MM.1S (cell line): ENCODE results near the gene SLU7.

Source experiments
- DNase-seq: peaks from one replicate; pipeline ENCODE4 v3.0.0-alpha.2; 2015
- H2AFZ ChIP-seq: fragments of 300-600 bp; sonication (generic); 2 replicates; pipeline ENCODE4 v1.6.0; 2016; ENCODE audit warnings: antibody characterized with exemption, low read length
- H3F3A ChIP-seq: fragments of 300-600 bp; sonication (generic); 2 replicates; pipeline ENCODE4 v1.6.1; 2016; ENCODE audit warnings: mild to moderate bottlenecking, antibody characterized with exemption, low read length, moderate library complexity, mixed read lengths; ENCODE audit not compliant: insufficient read depth
- H3K27ac ChIP-seq: fragments of 300-600 bp; sonication (generic); 2 replicates; pipeline ENCODE4 v1.5.1; 2016; ENCODE audit warnings: mild to moderate bottlenecking, low read length
- H3K27me3 ChIP-seq: fragments of 300-600 bp; sonication (generic); replicated peaks from 2 replicates; pipeline ENCODE4 v1.6.0; 2016; ENCODE audit warnings: low read length; ENCODE audit not compliant: insufficient read depth
- H3K36me3 ChIP-seq: fragments of 300-600 bp; sonication (generic); replicated peaks from 2 replicates; pipeline ENCODE4 v1.6.1; 2016; ENCODE audit warnings: mild to moderate bottlenecking, low read length, mixed read lengths; ENCODE audit not compliant: insufficient read depth
- H3K4me1 ChIP-seq: fragments of 300-600 bp; sonication (generic); 2 replicates; pipeline ENCODE4 v1.6.1; 2016; ENCODE audit warnings: low read length, mixed read lengths
- H3K4me2 ChIP-seq: fragments of 300-600 bp; sonication (generic); 2 replicates; pipeline ENCODE4 v1.6.0; 2016; ENCODE audit warnings: low read depth, low read length
- H3K4me3 ChIP-seq: fragments of 300-600 bp; sonication (generic); 2 replicates; pipeline ENCODE4 v1.5.1; 2016; ENCODE audit warnings: low read length, mixed read lengths
- H3K79me2 ChIP-seq: fragments of 300-600 bp; sonication (generic); 2 replicates; pipeline ENCODE4 v1.6.1; 2016; ENCODE audit warnings: mixed run types, low read length, mixed read lengths
- H3K9ac ChIP-seq: fragments of 300-600 bp; sonication (generic); 2 replicates; pipeline ENCODE4 v1.6.1; 2016; ENCODE audit warnings: low read length, mixed read lengths
- H3K9me2 ChIP-seq: fragments of 300-600 bp; sonication (generic); replicated peaks from 2 replicates; pipeline ENCODE4 v1.6.1; 2016; ENCODE audit warnings: mild to moderate bottlenecking, low read length, mixed read lengths; ENCODE audit not compliant: insufficient read depth
- H3K9me3 ChIP-seq: fragments of 300-600 bp; sonication (generic); replicated peaks from 2 replicates; pipeline ENCODE4 v1.6.1; 2016; ENCODE audit warnings: mild to moderate bottlenecking, low read length, mixed read lengths; ENCODE audit not compliant: insufficient read depth
- H4K20me1 ChIP-seq: fragments of 300-600 bp; sonication (generic); 2 replicates; pipeline ENCODE4 v1.6.1; 2016; ENCODE audit warnings: mild to moderate bottlenecking, low read length, moderate library complexity, mixed read lengths; ENCODE audit not compliant: insufficient read depth
- EZH2 ChIP-seq: fragments of 300-600 bp; sonication (generic); optimal IDR thresholded peaks from 2 replicates; pipeline ENCODE3; 2017; ENCODE audit warnings: low read depth, mild to moderate bottlenecking, antibody characterized with exemption, low read length, mixed read lengths
- EZH2phosphoT487 ChIP-seq: fragments of 300-600 bp; sonication (generic); IDR thresholded peaks from 2 replicates; pipeline ENCODE4 v1.6.1; 2018; ENCODE audit warnings: antibody characterized with exemption, low read length
- TF ChIP-seq, protein P1 (sequence below): fragments of 300-600 bp; sonication (generic); IDR thresholded peaks from 2 replicates; pipeline ENCODE4 v1.5.1; 2016; ENCODE audit warnings: antibody characterized with exemption, low read length, mixed read lengths

SLU7 gene

DNA sequence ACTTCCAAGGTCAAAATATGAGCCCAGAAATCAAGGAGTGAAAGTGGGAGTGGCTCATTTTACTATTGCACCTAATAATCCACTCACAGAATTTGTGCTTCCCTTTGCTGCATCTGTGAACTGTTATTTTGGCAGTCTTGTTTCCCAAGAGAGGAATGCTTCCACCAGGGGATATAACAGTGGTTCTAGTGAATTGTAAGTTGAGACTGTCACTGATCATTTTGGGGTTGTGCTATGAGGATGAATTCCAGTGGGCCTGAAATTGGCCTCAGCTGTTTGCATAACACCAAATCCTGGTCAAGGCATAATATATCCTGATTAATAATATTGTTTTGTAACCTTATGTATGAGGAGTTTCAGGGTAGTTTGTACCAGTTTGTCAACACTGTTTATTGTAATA lies 33.4 kb downstream of the SLU7 start:
- Histone ChIP-seq H3K79me2 (no peaks in the 10 kb centered on the region), H3K4me2 (no peak overlapping the region)
- TF ChIP-seq, protein P1, sequence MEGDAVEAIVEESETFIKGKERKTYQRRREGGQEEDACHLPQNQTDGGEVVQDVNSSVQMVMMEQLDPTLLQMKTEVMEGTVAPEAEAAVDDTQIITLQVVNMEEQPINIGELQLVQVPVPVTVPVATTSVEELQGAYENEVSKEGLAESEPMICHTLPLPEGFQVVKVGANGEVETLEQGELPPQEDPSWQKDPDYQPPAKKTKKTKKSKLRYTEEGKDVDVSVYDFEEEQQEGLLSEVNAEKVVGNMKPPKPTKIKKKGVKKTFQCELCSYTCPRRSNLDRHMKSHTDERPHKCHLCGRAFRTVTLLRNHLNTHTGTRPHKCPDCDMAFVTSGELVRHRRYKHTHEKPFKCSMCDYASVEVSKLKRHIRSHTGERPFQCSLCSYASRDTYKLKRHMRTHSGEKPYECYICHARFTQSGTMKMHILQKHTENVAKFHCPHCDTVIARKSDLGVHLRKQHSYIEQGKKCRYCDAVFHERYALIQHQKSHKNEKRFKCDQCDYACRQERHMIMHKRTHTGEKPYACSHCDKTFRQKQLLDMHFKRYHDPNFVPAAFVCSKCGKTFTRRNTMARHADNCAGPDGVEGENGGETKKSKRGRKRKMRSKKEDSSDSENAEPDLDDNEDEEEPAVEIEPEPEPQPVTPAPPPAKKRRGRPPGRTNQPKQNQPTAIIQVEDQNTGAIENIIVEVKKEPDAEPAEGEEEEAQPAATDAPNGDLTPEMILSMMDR, result no peak
- TF ChIP-seq EZH2phosphoT487, result no peak
- TF ChIP-seq EZH2, result no peak

DNA sequence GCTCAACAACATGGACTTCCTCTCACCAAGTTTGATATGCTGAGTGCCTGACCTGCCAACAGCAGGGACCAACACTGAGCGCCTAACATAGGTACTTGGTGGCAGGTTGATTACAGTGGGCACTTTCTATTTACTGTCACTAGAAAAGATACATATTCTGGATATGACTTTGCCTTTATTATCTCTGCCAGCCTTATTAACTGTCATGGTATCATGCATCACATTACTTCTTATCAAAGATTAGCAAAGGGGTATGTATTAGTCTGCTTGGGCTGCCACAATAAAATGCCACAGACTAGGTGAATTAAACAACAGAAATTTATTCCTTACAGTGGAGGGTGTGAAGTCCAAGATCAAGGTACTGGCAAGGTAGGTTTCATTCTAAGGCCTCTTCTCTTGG lies 34.2 kb downstream of the SLU7 start:
- no peaks in the 10 kb centered on the region for H3K9me2 ChIP-seq
- no peak overlapping the region for H3K4me2 ChIP-seq
- no peaks in the 10 kb centered on the region for H3K4me1 ChIP-seq
- H2AFZ ChIP-seq, result no peak overlapping the region
- H3K79me2 ChIP-seq, result no peaks in the 10 kb centered on the region
- H4K20me1 ChIP-seq, result no peaks in the 10 kb centered on the region
- no peaks in the 10 kb centered on the region for H3K27me3 ChIP-seq
- H3K36me3 ChIP-seq, result no peaks in the 10 kb centered on the region
- H3K9ac ChIP-seq, result no peak overlapping the region
- no peak for TF ChIP-seq EZH2
- TF ChIP-seq, protein P1, result no peak
- H3K4me3 ChIP-seq, result no peak overlapping the region
- no peak overlapping the region for H3K27ac ChIP-seq
- H3K9me3 ChIP-seq, result no peaks in the 10 kb centered on the region
- no peaks in the 10 kb centered on the region for H3F3A ChIP-seq
- no peak for DNase-seq

More for the DNA sequence above, 33.4 kb downstream of the SLU7 start:
- Histone ChIP-seq H3K4me3 (no peak overlapping the region), H2AFZ (no peak overlapping the region), H3K27me3 (no peaks in the 10 kb centered on the region), H3K36me3 (no peaks in the 10 kb centered on the region), H3K4me1 (no peaks in the 10 kb centered on the region), H3K27ac (no peak overlapping the region), H3K9me3 (no peaks in the 10 kb centered on the region), H3K9ac (no peak overlapping the region), H3F3A (no peaks in the 10 kb centered on the region), H4K20me1 (no peaks in the 10 kb centered on the region), H3K9me2 (no peaks in the 10 kb centered on the region)
- no peak for DNase-seq

DNA sequence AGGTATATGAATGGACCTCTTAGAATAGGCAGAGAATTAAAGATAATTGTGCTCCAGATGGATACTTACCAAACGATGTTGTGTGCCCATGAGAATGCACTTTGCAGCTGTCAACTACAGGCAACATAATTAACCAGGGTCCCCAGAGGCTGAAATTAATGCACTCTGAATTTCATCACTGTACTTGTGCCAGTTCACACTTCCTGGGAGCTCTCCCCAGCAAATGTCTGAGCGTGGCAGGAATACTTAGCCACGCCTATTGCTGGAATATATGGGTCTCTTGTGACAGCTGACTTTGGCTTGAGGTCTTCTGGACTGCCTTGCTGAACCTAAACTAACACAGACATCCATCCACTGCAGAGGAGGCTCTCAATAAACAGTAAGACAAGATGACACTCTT lies 36.5 kb downstream of the SLU7 start:
- Histone ChIP-seq H3K9ac (no peak overlapping the region), H3K9me3 (no peaks in the 10 kb centered on the region), H4K20me1 (no peaks in the 10 kb centered on the region), H3K4me2 (no peak overlapping the region), H3K4me1 (no peaks in the 10 kb centered on the region), H3K9me2 (no peaks in the 10 kb centered on the region), H3F3A (no peaks in the 10 kb centered on the region), H3K4me3 (no peak overlapping the region), H3K36me3 (no peaks in the 10 kb centered on the region), H3K27me3 (no peaks in the 10 kb centered on the region), H3K27ac (no peak overlapping the region), H3K79me2 (no peaks in the 10 kb centered on the region), H2AFZ (no peak overlapping the region)
- TF ChIP-seq, protein P1, result no peak
- no peak for TF ChIP-seq EZH2phosphoT487
- no peak for TF ChIP-seq EZH2
- no peak for DNase-seq
